GM19328 (cell line): ENCODE measurements around the gene TSPO2.

Experiments
- ATAC-seq: cut with Tn5 transposase; IDR thresholded peaks from one replicate; pipeline ENCODE4 v1.9.1; 2021; ENCODE audit warnings: mild to moderate bottlenecking, moderate library complexity; ENCODE audit not compliant: unreplicated experiment

TSPO2 gene

GRCh38 chr6:41027241-41027640 is 15.0 kb upstream of the TSPO2 start:
- no peak for ATAC-seq

- ATAC-seq: peak; percentile 60
Measured at GRCh38 chr6:41027799-41028560, 14.3 kb upstream of the TSPO2 start.

- peak; percentile 22 for ATAC-seq
Measured at GRCh38 chr6:41028561-41029412, 13.5 kb upstream of the TSPO2 start.

GRCh38 chr6:41032830-41033229 is 9.4 kb upstream of the TSPO2 start:
- no peak for ATAC-seq

DNA sequence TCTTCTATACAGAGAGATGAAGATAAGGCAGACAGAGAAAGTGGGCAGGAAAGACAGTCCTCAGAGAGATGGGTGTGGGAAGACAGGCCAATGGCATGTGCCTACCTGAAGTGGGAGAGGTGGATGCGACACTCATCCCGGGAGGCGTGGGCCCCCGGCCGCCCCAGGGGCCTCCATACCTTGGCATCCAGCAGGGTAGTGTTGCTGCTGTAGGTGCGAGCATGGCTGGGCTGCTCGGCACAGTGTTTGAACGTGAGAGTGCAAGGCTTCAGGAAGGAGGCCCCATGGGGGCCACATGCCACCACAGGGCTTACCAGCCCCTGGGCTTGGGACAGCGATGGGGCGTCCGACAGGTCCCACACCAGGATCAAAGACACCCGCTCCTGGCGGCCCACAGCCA is 8.5 kb upstream of the TSPO2 start:
- no peak for ATAC-seq

DNA sequence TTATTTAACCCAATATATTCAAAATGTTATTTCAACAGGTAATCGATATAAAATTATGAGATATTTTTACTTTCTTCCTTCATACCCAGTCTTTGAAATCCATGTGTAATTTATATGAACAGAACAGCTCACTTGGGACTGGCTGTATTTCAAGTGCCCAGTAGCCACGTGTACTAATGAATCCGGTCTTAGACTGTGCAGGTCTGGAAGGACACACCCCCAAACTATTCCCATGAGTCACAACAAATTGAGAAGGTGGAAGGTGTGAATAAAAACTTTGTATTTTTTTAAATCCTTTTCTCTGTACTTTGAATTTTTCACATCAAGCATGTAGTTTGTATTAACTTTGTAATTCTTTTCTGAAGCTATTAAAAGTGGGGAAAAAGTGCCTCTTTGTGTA is 6.1 kb upstream of the TSPO2 start:
- ATAC-seq: no peak

- no peak for ATAC-seq
Measured at GRCh38 chr6:41036601-41037000, 5.7 kb upstream of the TSPO2 start.

DNA sequence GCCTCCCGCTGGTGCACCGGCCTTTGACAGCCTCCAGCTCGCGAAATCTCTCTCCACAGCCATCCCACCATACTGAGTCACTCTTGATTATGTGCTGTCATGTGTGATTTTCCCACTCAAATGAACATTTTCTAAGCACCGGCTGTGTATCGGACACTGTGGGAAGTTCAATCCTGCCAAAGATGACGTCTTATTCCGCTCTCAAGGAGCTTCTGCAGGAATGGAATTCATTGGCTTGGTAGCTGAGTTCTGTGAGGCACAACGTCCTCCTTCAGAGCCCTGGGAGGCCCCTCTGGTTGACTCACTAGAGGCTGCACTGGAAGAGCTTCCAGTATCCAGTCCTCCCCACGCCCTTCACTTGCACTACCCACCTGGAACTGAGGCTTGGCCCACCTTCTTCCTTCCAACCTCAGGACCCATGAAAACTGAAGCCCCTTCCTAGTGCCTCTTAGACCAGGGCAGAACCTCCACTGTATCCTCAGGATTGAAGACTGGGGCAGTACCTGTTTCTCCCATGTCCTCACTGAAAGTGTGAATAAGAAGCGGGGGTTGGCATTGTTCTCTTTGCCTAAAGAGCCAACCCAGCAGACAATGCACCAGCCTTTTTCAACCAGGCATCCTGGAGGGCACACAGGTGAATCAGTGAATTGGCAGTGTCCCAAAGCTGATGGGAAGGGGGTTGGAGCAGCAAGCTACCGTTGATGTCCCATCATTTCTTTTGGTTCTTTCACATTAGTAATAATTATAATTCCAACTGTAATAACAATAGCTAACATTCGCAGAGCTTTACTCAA is 5.0 kb upstream of the TSPO2 start:
- no peak for ATAC-seq

GRCh38 chr6:41038205-41038604 is 4.1 kb upstream of the TSPO2 start:
- ATAC-seq: no peak

DNA sequence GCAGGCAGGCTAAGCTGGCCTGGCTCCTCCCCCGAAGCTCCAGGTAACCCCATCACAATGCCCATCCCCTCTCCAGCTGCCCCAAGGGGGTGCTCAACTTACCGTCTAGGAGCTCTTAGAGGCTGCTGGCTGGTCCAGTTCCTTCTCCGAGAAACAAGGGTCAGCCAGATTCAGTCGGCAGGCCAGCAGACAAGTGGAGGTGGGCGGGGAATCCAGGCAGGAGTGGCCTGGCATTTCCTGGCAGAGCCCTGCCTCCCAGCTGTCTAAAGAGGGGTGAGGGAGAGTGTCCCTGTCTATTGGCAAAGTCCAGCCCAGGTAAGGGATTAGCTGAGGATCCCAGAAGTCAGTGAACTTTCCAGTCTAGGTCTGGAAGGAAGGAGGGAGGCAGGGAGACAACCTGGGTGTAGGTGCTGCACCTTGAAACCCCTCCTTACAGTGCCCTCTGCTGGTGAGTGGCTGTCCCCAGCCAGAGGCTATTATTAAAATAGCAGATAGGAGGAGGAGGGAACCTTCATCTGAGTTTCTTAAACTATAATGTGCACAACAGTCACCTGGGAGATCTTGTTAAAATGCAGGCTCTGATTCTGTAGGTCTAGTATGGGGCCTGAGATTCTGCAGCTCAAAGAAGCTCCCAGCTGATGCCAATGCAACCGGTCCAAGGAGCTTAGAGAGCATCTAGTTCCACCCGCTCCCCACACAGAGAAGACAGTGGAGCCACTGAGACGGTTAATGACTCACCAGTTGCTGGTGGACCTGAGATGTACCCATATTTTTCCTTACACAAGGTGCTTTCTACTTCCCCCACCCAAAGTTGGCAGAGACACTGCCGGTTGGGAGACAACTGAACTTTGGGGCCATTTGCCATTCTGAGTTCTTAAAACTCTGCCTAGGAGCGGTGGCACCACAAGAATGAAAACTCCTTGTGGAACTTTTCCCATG is 2.9 kb upstream of the TSPO2 start, which contains the start of gene UNC5CL:
Gene UNC5CL (minus strand): TSS at position 162 of the 939 bp plus-strand sequence. CDS start 4,147 bp downstream, outside the sequence.
- no peak for ATAC-seq

GRCh38 chr6:41040101-41040939 is 1.9 kb upstream of the TSPO2 start:
- no peak for ATAC-seq

GRCh38 chr6:41040940-41041536 is 1.2 kb upstream of the TSPO2 start:
- no peak for ATAC-seq

DNA sequence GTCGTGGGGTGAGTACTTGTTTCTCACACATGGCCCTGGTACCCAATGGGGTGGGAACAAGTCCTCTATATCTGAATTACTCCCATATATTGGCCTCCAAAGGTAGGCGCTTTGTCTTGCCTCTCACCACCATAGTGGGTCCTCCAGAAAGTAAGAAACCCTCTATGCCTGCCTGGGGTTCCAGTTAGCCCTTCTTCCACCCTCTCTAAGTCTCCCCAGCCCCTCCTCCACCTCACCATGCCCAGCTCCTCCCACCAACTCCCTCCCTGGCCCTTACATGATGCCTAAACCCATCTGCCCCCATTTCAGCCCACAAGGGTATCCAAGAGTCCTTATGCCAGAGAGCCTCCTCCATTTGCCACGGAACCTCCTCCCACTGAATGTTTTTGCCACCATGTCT is 884 bp downstream of the TSPO2 start:
- ATAC-seq: no peak

DNA sequence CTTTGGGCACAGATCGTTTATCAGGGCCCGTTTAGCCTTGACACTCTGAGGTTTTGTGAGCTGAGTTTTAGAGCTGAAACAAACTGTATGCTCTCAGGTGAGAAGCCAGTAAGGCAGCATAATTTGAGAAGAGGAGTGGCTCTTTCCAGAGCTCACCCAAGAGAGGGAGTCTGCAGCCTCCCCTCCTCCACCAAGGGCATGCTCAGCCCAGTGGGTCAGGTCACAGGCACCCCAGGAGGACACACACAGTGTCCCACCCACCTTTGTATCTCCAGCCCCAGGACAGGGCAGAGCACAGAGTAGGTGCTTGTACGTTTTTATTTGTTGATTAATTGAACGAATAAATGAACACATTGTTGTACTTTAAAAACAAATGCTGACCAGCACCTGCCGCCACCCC is 3.4 kb downstream of the TSPO2 start:
- no peak for ATAC-seq

DNA sequence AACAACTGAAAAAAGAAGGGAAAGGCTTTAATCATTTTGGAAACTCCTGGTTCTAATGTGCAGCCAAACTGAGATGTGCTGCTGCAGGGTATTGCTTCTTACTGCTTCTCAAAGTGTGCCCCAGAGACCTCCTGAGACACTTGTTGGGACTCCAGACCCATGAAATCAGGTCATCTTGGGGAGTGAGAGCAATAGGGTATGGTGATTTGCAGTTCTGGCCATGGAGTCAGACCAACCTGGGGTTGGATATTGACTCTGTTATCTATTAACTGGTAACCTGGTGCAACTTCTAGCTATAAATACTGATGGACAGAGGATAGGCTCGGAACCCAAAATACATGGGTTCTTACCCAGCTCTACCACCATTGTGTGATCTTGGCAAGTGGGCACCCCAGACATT is 3.8 kb downstream of the TSPO2 start:
- no peak for ATAC-seq

DNA sequence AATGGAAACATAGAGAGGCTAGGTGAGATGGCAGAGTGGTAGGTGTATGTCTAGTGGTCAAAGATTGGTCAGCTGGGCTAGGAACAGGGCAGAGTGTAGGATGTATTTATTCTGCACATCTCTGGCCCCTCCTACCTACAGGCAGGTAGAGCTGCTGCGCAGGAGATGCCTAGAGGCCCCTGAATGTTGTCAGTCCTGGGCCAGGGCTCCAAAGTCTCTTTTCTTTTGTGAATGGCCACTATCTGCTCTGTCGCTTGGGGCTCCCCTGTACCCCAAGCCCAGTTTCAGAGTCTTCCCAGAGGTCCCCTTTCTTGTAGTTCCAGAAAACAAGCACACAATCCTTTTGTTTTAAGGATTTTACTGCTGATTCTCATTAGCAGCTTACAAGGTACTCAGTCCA is 5.0 kb downstream of the TSPO2 start:
- no peak for ATAC-seq

DNA sequence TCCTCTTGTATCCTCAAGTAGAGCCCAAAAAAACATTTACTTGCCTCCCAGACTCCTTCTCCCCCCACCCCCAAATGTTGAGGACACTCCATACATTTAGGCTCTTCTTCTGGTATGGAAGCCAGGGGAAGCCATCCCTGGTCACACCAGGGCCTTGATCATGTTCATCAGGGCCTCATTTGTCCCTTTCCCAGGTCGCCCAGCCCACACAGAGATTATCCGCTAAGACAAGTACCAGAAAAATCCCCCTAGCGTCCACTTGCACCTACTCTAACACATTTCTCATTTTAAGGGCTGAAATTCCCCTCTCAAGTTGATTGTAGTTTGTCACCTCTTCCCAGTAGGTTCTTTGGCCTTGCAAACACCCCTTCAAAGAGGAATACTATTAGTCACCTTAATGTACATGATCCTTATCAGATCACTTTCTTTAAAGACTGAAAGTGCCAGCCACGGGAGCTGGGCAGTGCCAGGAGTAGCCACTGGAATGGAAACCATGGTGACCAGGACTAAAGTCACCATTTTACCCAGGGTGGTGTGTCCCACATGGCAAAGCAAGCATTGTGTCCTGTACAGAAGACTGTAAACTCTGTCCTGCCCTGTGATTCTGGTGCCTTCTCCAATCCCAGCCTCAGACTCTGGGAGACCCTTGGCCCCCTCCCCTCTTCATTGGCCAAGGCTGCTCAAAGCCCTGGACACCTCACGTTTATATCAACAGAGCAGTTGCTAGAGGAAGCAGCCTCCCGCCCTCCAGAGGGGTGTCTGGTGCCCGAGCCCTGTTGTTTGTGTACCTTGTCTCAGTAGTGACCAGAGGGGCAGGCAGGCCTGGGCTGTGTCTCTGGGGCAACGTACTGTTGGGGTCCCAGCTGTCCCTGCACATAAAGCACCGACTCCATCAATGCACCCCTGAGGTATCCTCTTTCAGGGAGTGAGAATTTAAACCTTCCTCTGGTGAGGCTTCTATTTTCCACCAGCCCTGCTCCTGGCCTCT is 5.8 kb downstream of the TSPO2 start:
- ATAC-seq: no peak

GRCh38 chr6:41049521-41049920 is 7.3 kb downstream of the TSPO2 start:
- ATAC-seq: no peak
